H1 (cell line): ENCODE results near the gene IGF2BP3. TPM values are rescaled to one million over a fixed set of nuclear protein-coding genes. Genes with fewer than 3 reads are reported as not detected.

Source experiments
- CTCF ChIA-PET: fragments of 300-600 bp; sonication (Branson Sonifier 250); formaldehyde crosslinking; loops from one replicate; lab custom pipeline; 2021; ENCODE audit not compliant: partially characterized antibody; lab: Charles Lee
- POLR2A ChIA-PET: fragments of 300-600 bp; sonication (Branson Sonifier 250); formaldehyde crosslinking; loops from one replicate; lab custom pipeline; 2021; ENCODE audit warnings: inconsistent platforms; ENCODE audit not compliant: partially characterized antibody; lab: Charles Lee
- DNase-seq, 2 experiments: peaks; one replicate each; pipeline versions ENCODE4 v3.0.0 to v3.0.0-alpha.2; 2010 to 2022; ENCODE audit warnings: low spot score in 2 of 2, low read depth in 1 of 2, mixed read lengths in 1 of 2
- FAIRE-seq: peaks from 2 replicates; lab custom pipeline; 2011; peaks lifted over from hg19 to GRCh38; lab: Jason Lieb, UNC
- H2AFZ ChIP-seq: 2 replicates; pipeline ENCODE4 v1.8.1; 2012; ENCODE audit warnings: low read length, inconsistent platforms
- H2AK5ac ChIP-seq: 2 replicates; pipeline ENCODE4 v1.6.1; 2013; ENCODE audit warnings: low read depth, low read length
- H2BK120ac ChIP-seq: replicated peaks from 2 replicates; pipeline ENCODE3; 2013; ENCODE audit warnings: low read depth, low read length, inconsistent platforms
- H2BK12ac ChIP-seq: 2 replicates; pipeline ENCODE4 v1.6.1; 2013; ENCODE audit warnings: low read depth, low read length
- H2BK15ac ChIP-seq: 2 replicates; pipeline ENCODE4 v1.6.1; 2013; ENCODE audit warnings: low read length
- H2BK20ac ChIP-seq: 2 replicates; pipeline ENCODE4 v1.6.1; 2013; ENCODE audit warnings: low read length
- H2BK5ac ChIP-seq: 2 replicates; pipeline ENCODE4 v1.6.1; 2013; ENCODE audit warnings: low read depth, low read length
- H3K14ac ChIP-seq: 2 replicates; pipeline ENCODE4 v1.6.1; 2013; ENCODE audit warnings: inconsistent platforms; ENCODE audit not compliant: insufficient read length
- H3K18ac ChIP-seq: 2 replicates; pipeline ENCODE4 v1.6.1; 2013; ENCODE audit warnings: low read length; ENCODE audit errors: extremely low read depth
- H3K23ac ChIP-seq: 2 replicates; pipeline ENCODE4 v1.6.1; 2013; ENCODE audit warnings: inconsistent platforms; ENCODE audit not compliant: insufficient read length
- H3K23me2 ChIP-seq: 2 replicates; pipeline ENCODE4 v1.6.1; 2013; ENCODE audit warnings: low read depth, low read length
- H3K27ac ChIP-seq: 2 replicates; pipeline ENCODE4 v1.6.1; 2011; ENCODE audit warnings: low read depth, low read length, inconsistent platforms
- H3K27me3 ChIP-seq, 4 experiments: replicated peaks in 1 of 4; 1 replicate in 1 of 4; 2 replicates in 3 of 4; pipeline versions ENCODE4 v1.6.1 to v1.8.1; 2011 to 2013; ENCODE audit warnings: low read length in 3 of 4, mild to moderate bottlenecking in 3 of 4, inconsistent platforms in 2 of 4, mixed read lengths in 2 of 4, moderate library complexity in 1 of 4; ENCODE audit not compliant: control insufficient read depth in 3 of 4, insufficient read depth in 3 of 4; ENCODE audit errors: extremely low read depth in 1 of 4
- H3K36me3 ChIP-seq, 4 experiments: 2 replicates each; pipeline versions ENCODE4 v1.6.1 to v1.8.1; 2011 to 2013; ENCODE audit warnings: mild to moderate bottlenecking in 4 of 4, low read length in 3 of 4, moderate library complexity in 2 of 4, control low read depth in 1 of 4, inconsistent platforms in 1 of 4; ENCODE audit not compliant: insufficient read depth in 4 of 4, control insufficient read depth in 2 of 4
- H3K4ac ChIP-seq: replicated peaks from 2 replicates; pipeline ENCODE3; 2013; ENCODE audit warnings: low read length, low read depth, mixed read lengths, inconsistent platforms; ENCODE audit not compliant: insufficient read length
- H3K4me1 ChIP-seq, 4 experiments: replicated peaks in 1 of 4; 1 replicate in 1 of 4; 2 replicates in 3 of 4; pipeline versions ENCODE4 v1.6.1 to v1.8.1; 2011 to 2013; ENCODE audit warnings: low read length in 3 of 4, inconsistent platforms in 2 of 4, mixed read lengths in 1 of 4; ENCODE audit not compliant: insufficient read depth in 4 of 4, control insufficient read depth in 3 of 4
- H3K4me2 ChIP-seq, 2 experiments: 2 replicates each; pipeline versions ENCODE4 v1.6.1 to v1.8.1; 2011 to 2013; ENCODE audit warnings: low read depth in 2 of 2, low read length in 2 of 2, control low read depth in 1 of 2, inconsistent platforms in 1 of 2, mild to moderate bottlenecking in 1 of 2; ENCODE audit not compliant: insufficient read depth in 1 of 2
- H3K4me3 ChIP-seq, 4 experiments: fragments of 200-600, 300-600 bp in 1 of 4; sonication (generic), shearing (Covaris generic), sonication (Bioruptor Twin) in 1 of 4; 2 replicates each; pipeline versions ENCODE4 v1.5.1 to v1.8.1; 2011 to 2016; ENCODE audit warnings: low read length in 4 of 4, low read depth in 3 of 4, control low read depth in 2 of 4, inconsistent platforms in 2 of 4, mild to moderate bottlenecking in 2 of 4, mixed read lengths in 1 of 4, moderate library complexity in 1 of 4; ENCODE audit not compliant: insufficient read depth in 2 of 4; ENCODE audit errors: extremely low read depth in 1 of 4
- H3K56ac ChIP-seq: replicated peaks from 2 replicates; pipeline ENCODE3; 2013; ENCODE audit warnings: low read depth, mild to moderate bottlenecking, mixed read lengths, low read length, inconsistent platforms; ENCODE audit not compliant: insufficient read length
- H3K79me1 ChIP-seq: 2 replicates; pipeline ENCODE4 v1.6.1; 2013; ENCODE audit warnings: low read depth, low read length, control low read depth
- H3K79me2 ChIP-seq, 2 experiments: 2 replicates each; pipeline versions ENCODE4 v1.6.1 to v1.8.1; 2012 to 2013; ENCODE audit warnings: low read length in 2 of 2, mild to moderate bottlenecking in 2 of 2, inconsistent platforms in 1 of 2; ENCODE audit not compliant: insufficient read depth in 2 of 2, control insufficient read depth in 1 of 2
- H3K9ac ChIP-seq, 4 experiments: replicated peaks in 1 of 4; 1 replicate in 1 of 4; 2 replicates in 3 of 4; pipeline versions ENCODE4 v1.6.1 to v1.8.1; 2011 to 2013; ENCODE audit warnings: low read depth in 3 of 4, low read length in 3 of 4, control low read depth in 2 of 4, mild to moderate bottlenecking in 2 of 4, moderate library complexity in 2 of 4, inconsistent platforms in 1 of 4; ENCODE audit errors: extremely low read depth in 1 of 4
- H3K9me3 ChIP-seq, 2 experiments: 2 replicates each; pipeline versions ENCODE4 v1.6.1 to v1.8.1; 2012 to 2013; ENCODE audit warnings: mild to moderate bottlenecking in 2 of 2, moderate library complexity in 2 of 2, control low read depth in 1 of 2, inconsistent platforms in 1 of 2, low read depth in 1 of 2, low read length in 1 of 2, mixed read lengths in 1 of 2; ENCODE audit not compliant: insufficient read depth in 2 of 2
- H4K20me1 ChIP-seq, 2 experiments: replicated peaks in 1 of 2; 2 replicates each; pipeline versions ENCODE3 to v1.8.1; 2011 to 2013; ENCODE audit warnings: inconsistent platforms in 2 of 2, low read length in 2 of 2, mild to moderate bottlenecking in 1 of 2; ENCODE audit not compliant: insufficient read depth in 2 of 2, control insufficient read depth in 1 of 2
- H4K5ac ChIP-seq: 2 replicates; pipeline ENCODE4 v1.6.1; 2013; ENCODE audit warnings: low read length, low read depth, mixed read lengths, inconsistent platforms; ENCODE audit not compliant: insufficient read length
- H4K8ac ChIP-seq: 2 replicates; pipeline ENCODE4 v1.8.0; 2013; ENCODE audit warnings: mild to moderate bottlenecking, moderate library complexity, low read length, inconsistent platforms; ENCODE audit not compliant: insufficient read depth; ENCODE audit errors: extremely low read depth
- H4K91ac ChIP-seq: replicated peaks from 2 replicates; pipeline ENCODE3; 2013; ENCODE audit warnings: low read length, mixed read lengths, inconsistent platforms; ENCODE audit not compliant: insufficient read length
- PHF8 ChIP-seq: fragments of 200-600 bp; sonication (generic); conservative IDR thresholded peaks from 2 replicates; pipeline ENCODE4 v1.7.1; 2012; ENCODE audit warnings: low read depth, mild to moderate bottlenecking, inconsistent platforms, low read length, moderate library complexity
- RBBP5 ChIP-seq: IDR thresholded peaks from 2 replicates; pipeline ENCODE4 v1.7.1; 2012; ENCODE audit warnings: low read depth, mild to moderate bottlenecking, inconsistent platforms, low read length, moderate library complexity, borderline replicate concordance
- TEAD4 ChIP-seq: IDR thresholded peaks from 2 replicates; pipeline ENCODE4 v1.6.1; 2012; ENCODE audit warnings: low read depth, low read length, inconsistent platforms, mixed read lengths
- WGBS, 2 experiments: shearing (Covaris generic) in 1 of 2; methylation state at CpG; one replicate each; pipeline versions ENCODE4 v1.1.6 to v1.1.7; 2013 to 2015; ENCODE audit warnings: low lambda C conversion rate in 2 of 2, mixed read lengths in 2 of 2, inconsistent platforms in 1 of 2, low coverage in 1 of 2, missing lambda C conversion rate in 1 of 2; ENCODE audit not compliant: insufficient replicate concordance in 2 of 2, insufficient coverage in 1 of 2, insufficient read length in 1 of 2; ENCODE audit errors: extremely low coverage in 1 of 2, missing lambda C conversion rate in 1 of 2; 5-methylcytosine and 5-hydroxymethylcytosine counted together
- polyA plus RNA-seq, 7 experiments: library from polyadenylated mRNA; depleted of rRNA in 3 of 7; stranded (reverse) in 5 of 7; unstranded in 2 of 7; fragments of >200 nt in 5 of 7; fragments of 200-250 nt in 2 of 7; gene quantifications; 1 replicate in 5 of 7; 2 replicates in 1 of 7; 4 replicates in 1 of 7; pipeline versions ENCODE4 v1.2.1 to v1.2.3, GENCODE V29; 2011 to 2013; ENCODE audit warnings: missing spikeins in 2 of 7, mixed read lengths in 2 of 7
- total RNA-seq: library from RNA; stranded (reverse); fragmentation: NEBNext Ultra II Directional; extraction: Animal tissue kit (Norgen Biotek cat#: 25700); gene quantifications from 2 replicates; pipeline ENCODE4 v1.2.1, GENCODE V29; 2021

Gene IGF2BP3
- total and polyA plus RNA-seq, 2 of the 8 experiments (the other 6 are each of a cell fraction or from before 2014, with no cell fraction given) = 66.3 to 193 TPM

DNA sequence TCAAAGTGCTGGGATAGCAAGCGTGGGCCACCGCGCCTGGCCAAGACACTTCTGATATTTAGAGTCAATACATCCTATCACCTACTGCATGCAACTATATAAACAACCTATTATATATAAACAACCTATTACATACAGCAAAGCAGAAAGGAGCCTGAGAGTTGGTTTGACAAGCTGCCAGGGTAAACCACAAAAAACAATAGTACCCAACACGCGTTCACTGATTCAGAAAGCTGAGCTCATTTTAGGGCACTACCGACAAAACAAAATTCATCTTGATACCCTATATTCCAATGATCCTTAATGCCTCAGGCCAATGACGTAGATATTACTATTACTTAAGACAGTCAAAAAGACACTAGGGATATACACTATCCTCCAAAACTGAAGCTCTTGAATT, 154.9 kb downstream of the IGF2BP3 start:
- POLR2A ChIA-PET = interaction anchor here (5.7 kb wide), 1 partner anchor 12 kb away, joined by 23 read pairs; no protein-coding TSS in a partner anchor
- FAIRE-seq = no peak
- no peak overlapping the region for H3K9ac ChIP-seq

More for the DNA sequence above, 154.9 kb downstream of the IGF2BP3 start:
- H4K8ac ChIP-seq = no peak overlapping the region
- H2BK120ac ChIP-seq = no peak overlapping the region
- no peak overlapping the region for H3K4ac ChIP-seq
- no peak overlapping the region for H3K4me2 ChIP-seq
- no peak overlapping the region for H4K91ac ChIP-seq
- H3K56ac ChIP-seq = no peak overlapping the region
- no peak overlapping the region for H2BK5ac ChIP-seq
- CTCF ChIA-PET = no interaction called here
- no peak overlapping the region for H3K18ac ChIP-seq
- peaks cover 0 to 3% of the 10 kb centered on the region in 2 experiments for H4K20me1 ChIP-seq
- TF ChIP-seq RBBP5 (no peak), TEAD4 (no peak), PHF8 (no peak)
- 81% methylated on average over 7 of the region's 7 CpGs; no CpG with 5 or more reads in 1 of the 2 experiments for WGBS, 2 experiments
- H3K36me3 ChIP-seq = peaks cover 32 to 98% (median 73%) of the 10 kb centered on the region in 4 experiments
- no peaks in the 10 kb centered on the region for H3K9me3 ChIP-seq
- no peak overlapping the region for H2BK20ac ChIP-seq
- no peak overlapping the region for H3K23ac ChIP-seq
- no peaks in the 10 kb centered on the region for H3K23me2 ChIP-seq
- no peak overlapping the region for H2BK15ac ChIP-seq
- no peaks in the 10 kb centered on the region for H3K4me1 ChIP-seq
- H3K4me3 ChIP-seq = no peak overlapping the region
- H3K14ac ChIP-seq = no peak overlapping the region
- no peaks in the 10 kb centered on the region for H3K27me3 ChIP-seq
- no peaks in the 10 kb centered on the region for H3K79me2 ChIP-seq
- H3K27ac ChIP-seq = no peak overlapping the region
- H2BK12ac ChIP-seq = no peak overlapping the region
- no peak overlapping the region for H2AK5ac ChIP-seq
- no peak overlapping the region for H2AFZ ChIP-seq
- H3K79me1 ChIP-seq = no peaks in the 10 kb centered on the region; the same call in 1 of the 2 replicates
- H4K5ac ChIP-seq = no peak overlapping the region
- no peak for DNase-seq
